GM10266 (cell line): Measurements from ENCODE around the gene HMGCLL1.

Experiments used
- DNase-seq: peaks from one replicate; pipeline ENCODE4 v3.0.0; 2012; ENCODE audit errors: extremely low spot score
- TF ChIP-seq, protein P1 (sequence below): IDR thresholded peaks from 2 replicates; pipeline ENCODE4 v1.5.1; 2012; ENCODE audit warnings: mild to moderate bottlenecking, low read depth; ENCODE audit not compliant: control insufficient read depth, insufficient read depth; ENCODE audit errors: missing control alignments

HMGCLL1 gene

DNA sequence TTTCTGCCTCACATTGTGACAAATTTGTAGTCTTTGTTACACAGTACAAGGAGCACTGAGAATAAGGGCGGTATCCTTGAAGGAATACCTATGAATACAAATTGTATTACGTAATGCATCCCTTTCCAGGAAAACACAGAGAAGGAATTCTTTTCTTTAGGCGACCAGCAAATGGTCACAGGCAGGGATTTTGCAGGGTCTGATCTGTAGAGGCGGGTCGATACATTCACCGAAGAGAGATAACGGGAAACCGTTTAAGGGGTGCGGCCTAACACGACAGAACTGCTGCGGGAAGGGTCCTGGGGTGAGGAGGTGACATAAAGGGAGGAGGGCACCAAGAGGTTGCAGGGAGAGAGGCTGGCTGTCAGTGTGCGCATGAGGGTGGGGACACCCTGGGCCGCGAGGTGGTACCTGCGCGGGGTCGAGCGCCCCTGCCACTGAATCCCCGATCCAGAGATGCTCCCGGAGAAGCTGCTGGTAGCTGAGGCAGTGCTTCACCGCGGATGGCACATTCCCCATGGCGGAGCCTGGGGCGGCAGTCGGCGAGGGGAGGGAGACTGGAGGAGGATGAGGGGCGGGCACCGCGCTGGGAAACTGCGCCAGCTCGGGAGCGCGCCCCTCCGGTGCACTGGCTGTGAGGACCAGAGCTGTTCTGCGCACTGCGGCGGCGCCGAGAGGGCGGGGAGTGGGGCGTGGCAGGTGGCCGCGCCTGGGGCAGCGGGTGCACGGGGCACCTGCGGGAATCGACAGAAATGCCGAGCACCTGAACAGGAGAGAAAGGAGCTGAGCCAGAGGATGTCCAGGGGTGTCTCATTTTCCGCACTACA lies at the start of gene HMGCLL1:
Gene HMGCLL1 (minus strand): TSS at position 656 of the 827 bp plus-strand sequence. CDS start 137 bp downstream, at position 519.
- TF ChIP-seq, protein P1, sequence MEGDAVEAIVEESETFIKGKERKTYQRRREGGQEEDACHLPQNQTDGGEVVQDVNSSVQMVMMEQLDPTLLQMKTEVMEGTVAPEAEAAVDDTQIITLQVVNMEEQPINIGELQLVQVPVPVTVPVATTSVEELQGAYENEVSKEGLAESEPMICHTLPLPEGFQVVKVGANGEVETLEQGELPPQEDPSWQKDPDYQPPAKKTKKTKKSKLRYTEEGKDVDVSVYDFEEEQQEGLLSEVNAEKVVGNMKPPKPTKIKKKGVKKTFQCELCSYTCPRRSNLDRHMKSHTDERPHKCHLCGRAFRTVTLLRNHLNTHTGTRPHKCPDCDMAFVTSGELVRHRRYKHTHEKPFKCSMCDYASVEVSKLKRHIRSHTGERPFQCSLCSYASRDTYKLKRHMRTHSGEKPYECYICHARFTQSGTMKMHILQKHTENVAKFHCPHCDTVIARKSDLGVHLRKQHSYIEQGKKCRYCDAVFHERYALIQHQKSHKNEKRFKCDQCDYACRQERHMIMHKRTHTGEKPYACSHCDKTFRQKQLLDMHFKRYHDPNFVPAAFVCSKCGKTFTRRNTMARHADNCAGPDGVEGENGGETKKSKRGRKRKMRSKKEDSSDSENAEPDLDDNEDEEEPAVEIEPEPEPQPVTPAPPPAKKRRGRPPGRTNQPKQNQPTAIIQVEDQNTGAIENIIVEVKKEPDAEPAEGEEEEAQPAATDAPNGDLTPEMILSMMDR = no peak
- no peak for DNase-seq

DNA sequence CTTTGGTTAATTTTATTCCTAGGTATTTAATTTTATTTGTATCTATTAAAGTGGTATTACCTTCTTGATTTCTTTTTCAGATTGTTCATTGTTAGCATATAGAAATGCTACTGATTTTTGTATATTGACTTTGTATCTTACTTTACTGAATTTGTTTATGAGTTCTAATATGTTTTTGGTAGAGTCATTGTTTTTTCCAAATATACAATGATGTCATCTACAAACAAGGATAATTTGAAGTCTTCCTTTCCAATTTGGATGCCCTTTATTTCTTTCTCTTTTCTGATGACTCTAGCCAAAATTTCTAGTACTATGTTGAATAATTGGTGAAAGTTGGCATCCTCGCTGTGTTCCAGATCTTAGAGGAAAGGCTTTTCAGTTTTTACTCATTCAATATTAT lies 43.0 kb upstream of the HMGCLL1 start:
- no peak for DNase-seq
- TF ChIP-seq, protein P1 = no peak

DNA sequence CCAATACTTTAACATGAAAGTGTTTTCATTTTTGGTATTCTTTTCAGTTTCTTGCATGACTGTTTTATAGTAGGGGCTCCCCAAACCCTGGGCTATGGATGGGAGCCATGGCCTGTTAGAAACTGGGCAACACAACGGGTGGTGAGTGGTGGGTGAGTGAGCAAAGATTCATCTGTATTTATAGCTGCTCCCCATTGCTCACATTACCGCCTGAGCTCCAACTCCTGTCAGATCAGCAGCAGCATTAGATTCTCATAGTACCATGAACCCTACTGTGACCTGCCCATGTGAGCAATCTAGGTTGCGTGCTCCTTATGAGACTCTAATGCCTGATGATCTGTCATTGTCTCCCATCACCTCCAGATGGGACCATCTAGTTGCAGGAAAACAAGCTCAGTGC lies 42.3 kb upstream of the HMGCLL1 start:
- TF ChIP-seq, protein P1 = no peak
- DNase-seq = no peak

DNA sequence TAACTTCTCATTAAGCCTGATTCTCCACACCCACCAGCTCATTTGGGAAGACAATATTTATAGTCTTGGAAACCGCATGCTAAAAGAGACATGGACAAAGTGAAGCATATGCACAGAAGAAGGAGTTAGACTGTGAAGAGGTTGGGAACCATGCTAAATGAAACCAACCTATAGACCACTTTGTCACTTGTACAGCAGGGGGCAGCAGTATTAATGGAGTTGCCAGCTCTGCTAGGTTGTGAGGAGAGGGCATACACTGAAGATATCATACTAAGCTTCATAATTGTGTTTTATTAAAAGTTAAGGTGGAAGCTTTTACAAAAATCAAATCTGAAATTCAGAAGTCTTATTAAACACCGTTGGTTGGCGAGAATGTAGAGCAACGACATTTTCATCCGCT lies 38.3 kb upstream of the HMGCLL1 start:
- DNase-seq = peak; percentile 5

DNA sequence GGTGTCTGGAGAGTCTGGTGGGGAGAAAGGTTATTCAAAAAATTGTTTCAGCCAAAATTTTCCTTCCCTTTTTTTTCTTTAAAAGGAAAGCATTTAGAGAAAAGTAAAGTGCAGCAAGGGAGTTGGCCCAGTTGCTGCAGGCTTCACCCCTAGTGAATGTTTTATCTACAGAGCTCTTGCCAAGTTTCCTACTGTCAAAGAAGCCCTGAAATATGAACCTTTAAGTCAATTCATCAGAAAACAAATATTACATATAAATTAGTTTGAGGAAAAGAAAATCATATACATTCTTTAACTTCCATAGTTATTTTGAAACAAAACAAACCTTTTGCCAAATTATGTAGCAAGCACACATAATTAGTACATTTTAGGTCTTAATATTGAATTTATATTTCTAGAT lies 25.0 kb upstream of the HMGCLL1 start:
- TF ChIP-seq, protein P1 = no peak
- DNase-seq = no peak

More for the DNA sequence above, 38.3 kb upstream of the HMGCLL1 start:
- TF ChIP-seq, protein P1 = peak; percentile 56

DNA sequence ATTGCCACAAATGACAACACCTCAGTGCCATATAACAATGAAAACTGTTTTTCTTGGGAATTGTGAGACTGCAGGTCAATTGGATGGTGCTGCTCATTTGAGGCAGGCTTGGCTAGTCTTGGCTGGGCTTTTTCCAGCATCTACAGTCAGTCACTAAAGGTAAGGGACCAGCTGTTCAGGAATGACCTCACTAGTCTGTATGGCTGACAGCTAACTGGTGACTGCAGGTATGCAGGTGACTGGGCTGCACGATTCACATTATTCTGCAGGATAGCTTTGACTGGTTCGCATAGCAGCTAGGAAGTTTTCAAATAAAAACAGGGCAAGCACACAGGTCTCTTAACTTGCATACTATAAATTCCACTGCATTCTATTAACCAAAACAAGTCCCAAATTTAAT lies 22.1 kb upstream of the HMGCLL1 start:
- TF ChIP-seq, protein P1 = no peak
- no peak for DNase-seq

DNA sequence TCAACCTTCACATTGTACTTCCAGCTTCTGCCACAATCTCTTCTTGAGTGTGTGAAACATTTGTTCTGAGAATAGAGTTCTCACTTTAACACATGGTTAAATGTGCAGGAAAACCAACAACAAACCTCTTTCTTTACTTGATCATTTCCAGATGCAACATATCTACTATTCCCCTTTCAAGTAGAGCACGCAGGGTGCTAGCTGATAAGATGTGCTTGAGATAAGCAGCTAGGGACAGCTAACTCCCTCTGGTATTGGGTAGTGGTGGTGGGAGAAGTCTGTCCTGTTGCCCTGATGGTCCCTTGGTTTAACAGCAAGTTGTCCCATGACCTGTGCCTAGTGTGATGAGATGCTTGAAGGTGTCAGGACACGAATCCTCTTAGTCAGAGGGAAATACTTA lies 15.4 kb upstream of the HMGCLL1 start:
- TF ChIP-seq, protein P1 = no peak
- DNase-seq = no peak
